KOPT-K1 (cell line): ENCODE measurements around the gene ATP10B.
"Not testable (repeated sequence)": the region's sequence is repeated elsewhere in the genome, so short reads cannot be mapped to it uniquely, and the experiment has no call there.

ENCODE experiments used
- H3K27ac ChIP-seq: fragments of 200-600 bp; sonication (generic); 2 replicates; pipeline ENCODE4 v1.5.1; 2016; ENCODE audit warnings: antibody characterized with exemption, mild to moderate bottlenecking, low read depth, low read length; ENCODE audit not compliant: poor library complexity, severe bottlenecking
- H3K36me3 ChIP-seq: fragments of 200-600 bp; sonication (generic); 2 replicates; pipeline ENCODE4 v1.5.1; 2017; ENCODE audit warnings: antibody characterized with exemption, mild to moderate bottlenecking, low read length, moderate library complexity; ENCODE audit not compliant: insufficient read depth
- H3K9me3 ChIP-seq: fragments of 200-600 bp; sonication (generic); 2 replicates; pipeline ENCODE4 v1.5.1; 2017; ENCODE audit warnings: antibody characterized with exemption, low read length, mild to moderate bottlenecking; ENCODE audit not compliant: insufficient read depth, poor library complexity, severe bottlenecking

Gene ATP10B

GRCh38 chr5:160749682-160750081, 102.3 kb downstream of the ATP10B start:
- Histone ChIP-seq H3K9me3 (peaks cover 3% of the 10 kb centered on the region), H3K36me3 (no peaks in the 10 kb centered on the region), H3K27ac (no peak overlapping the region)

DNA sequence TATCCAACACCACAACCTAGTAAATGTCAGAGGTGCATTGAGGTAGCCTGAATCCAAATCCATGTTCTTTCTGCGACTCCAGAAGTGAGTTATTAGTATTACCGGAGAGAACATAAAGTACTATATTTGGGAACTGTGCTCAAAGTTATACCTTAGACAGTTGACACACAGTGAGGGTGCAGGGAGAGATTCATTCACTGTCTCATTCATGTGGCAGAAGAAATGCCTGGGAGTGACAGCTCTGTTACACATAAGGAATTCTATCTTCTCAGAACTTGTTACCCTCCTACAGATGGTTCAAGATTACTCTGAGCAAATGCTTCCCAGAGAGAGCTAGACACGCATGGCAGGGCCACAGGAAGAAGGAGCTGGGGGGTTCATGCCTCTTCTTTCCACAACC, 103.0 kb downstream of the ATP10B start:
- H3K36me3 ChIP-seq, result no peaks in the 10 kb centered on the region
- H3K9me3 ChIP-seq, result no peaks in the 10 kb centered on the region
- no peak overlapping the region for H3K27ac ChIP-seq

- peak overlapping the region; percentile 63 for H3K27ac ChIP-seq
Observed at GRCh38 chr5:160747987-160748386, 104.0 kb downstream of the ATP10B start.

GRCh38 chr5:160747559-160747958, 104.5 kb downstream of the ATP10B start:
- peak overlapping the region; percentile 63 for H3K27ac ChIP-seq
- no peaks in the 10 kb centered on the region for H3K9me3 ChIP-seq
- no peaks in the 10 kb centered on the region for H3K36me3 ChIP-seq

More at GRCh38 chr5:160747987-160748386, 104.0 kb downstream of the ATP10B start:
- no peaks in the 10 kb centered on the region for H3K36me3 ChIP-seq
- no peaks in the 10 kb centered on the region for H3K9me3 ChIP-seq

GRCh38 chr5:160744268-160745101, 107.5 kb downstream of the ATP10B start:
- no peak overlapping the region for H3K27ac ChIP-seq
- no peaks in the 10 kb centered on the region for H3K36me3 ChIP-seq
- no peaks in the 10 kb centered on the region for H3K9me3 ChIP-seq

GRCh38 chr5:160743027-160743426, 109.0 kb downstream of the ATP10B start:
- H3K36me3 ChIP-seq, result no peaks in the 10 kb centered on the region
- H3K9me3 ChIP-seq, result no peaks in the 10 kb centered on the region
- no peak overlapping the region for H3K27ac ChIP-seq

DNA sequence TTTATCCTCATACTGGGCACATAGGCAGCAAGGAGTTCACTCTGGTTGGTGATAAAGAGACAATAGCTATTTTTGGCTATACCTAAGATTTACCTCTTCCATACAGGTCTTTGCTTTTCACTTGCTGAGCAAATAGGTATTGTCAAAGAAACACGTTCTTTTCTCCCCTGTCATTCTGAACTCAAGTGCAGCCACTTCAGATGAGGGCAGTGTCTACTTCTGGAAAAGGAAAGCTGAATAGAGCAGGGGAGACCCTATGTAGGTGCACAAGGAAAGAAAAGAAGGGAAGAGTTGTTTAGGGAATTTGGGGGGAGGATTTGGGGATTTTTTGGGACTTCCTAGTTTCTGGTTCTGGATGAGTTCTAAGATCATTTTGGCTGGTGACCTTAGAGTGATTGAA, 109.6 kb downstream of the ATP10B start:
- Histone ChIP-seq H3K9me3 (no peaks in the 10 kb centered on the region), H3K27ac (no peak overlapping the region), H3K36me3 (no peaks in the 10 kb centered on the region)

DNA sequence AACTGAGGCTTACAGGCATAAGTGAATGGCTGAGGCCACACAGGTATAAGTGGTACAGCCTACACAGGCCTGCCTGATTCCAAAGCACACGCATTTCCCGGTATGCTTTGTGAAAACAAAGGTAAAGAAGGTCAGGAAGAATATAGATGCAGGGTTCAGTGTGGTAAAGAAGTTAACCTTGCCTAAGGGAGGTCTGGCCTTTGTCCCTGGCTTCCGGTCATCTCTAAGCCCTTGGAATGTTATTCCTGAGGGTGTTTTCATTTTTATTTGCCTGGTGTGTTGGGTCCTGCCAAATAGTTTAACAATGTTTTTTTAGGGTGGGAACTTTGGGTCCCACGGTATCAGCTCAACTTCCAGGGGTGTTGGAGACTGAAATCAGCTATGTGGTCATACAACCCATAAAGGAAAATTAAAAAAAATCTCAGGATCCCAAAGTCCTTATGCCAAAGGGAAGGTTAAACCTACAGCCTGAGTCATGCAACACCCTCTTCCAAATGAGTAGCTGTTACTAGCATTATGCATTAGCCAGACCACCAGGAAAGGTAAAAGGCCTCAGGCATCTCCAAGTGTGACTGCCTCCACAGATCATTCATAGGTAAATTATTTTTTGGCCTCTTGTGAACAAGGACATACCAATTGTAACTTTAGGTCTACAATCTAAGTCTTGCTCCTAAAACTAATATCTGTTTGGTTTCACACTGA, 124.6 kb downstream of the ATP10B start:
- Histone ChIP-seq H3K27ac (no peak overlapping the region), H3K36me3 (no peaks in the 10 kb centered on the region), H3K9me3 (no peaks in the 10 kb centered on the region)

- H3K9me3 ChIP-seq, result no peaks in the 10 kb centered on the region
- H3K27ac ChIP-seq, result no peak overlapping the region
- H3K36me3 ChIP-seq, result no peaks in the 10 kb centered on the region
Observed at GRCh38 chr5:160726721-160727120, 125.3 kb downstream of the ATP10B start.

DNA sequence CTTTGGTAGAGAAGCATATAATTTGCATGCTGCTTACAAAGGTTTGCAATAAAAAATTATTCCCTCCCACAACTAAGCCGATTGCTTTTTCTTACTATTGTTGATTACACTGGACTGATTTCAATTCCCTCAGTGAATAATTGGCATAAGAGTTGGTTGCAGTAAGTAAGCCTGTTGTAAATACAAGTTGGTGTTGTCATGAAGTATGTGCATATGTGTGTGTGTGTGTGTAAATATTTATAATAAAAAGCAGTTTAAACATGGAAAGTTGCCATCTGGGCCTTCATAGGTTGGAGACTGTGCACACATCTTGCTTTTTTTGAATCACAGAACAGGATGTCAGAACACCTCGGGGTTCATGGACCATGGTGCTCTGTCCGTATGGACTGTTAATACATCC, 131.2 kb downstream of the ATP10B start:
- no peak overlapping the region for H3K27ac ChIP-seq
- no peaks in the 10 kb centered on the region for H3K36me3 ChIP-seq
- no peaks in the 10 kb centered on the region for H3K9me3 ChIP-seq

DNA sequence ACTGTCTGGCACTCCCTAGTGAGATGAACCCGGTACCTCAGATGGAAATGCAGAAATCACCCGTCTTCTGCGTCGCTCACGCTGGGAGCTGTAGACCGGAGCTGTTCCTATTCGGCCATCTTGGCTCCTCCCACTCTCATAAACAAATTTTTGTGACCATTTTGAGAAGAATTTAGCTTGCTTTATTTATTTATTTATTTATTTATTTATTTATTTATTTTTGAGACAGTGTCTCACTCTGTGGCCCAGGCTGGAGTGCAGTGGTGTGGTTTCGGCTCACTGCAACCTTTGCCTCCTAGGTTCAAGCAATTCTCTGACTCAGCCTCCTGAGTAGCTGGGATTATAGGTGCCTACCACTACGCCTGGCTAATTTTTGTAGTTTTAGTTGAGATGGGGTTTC, 136.5 kb downstream of the ATP10B start:
- not testable (repeated sequence) for H3K36me3 ChIP-seq, H3K9me3 ChIP-seq, H3K27ac ChIP-seq

DNA sequence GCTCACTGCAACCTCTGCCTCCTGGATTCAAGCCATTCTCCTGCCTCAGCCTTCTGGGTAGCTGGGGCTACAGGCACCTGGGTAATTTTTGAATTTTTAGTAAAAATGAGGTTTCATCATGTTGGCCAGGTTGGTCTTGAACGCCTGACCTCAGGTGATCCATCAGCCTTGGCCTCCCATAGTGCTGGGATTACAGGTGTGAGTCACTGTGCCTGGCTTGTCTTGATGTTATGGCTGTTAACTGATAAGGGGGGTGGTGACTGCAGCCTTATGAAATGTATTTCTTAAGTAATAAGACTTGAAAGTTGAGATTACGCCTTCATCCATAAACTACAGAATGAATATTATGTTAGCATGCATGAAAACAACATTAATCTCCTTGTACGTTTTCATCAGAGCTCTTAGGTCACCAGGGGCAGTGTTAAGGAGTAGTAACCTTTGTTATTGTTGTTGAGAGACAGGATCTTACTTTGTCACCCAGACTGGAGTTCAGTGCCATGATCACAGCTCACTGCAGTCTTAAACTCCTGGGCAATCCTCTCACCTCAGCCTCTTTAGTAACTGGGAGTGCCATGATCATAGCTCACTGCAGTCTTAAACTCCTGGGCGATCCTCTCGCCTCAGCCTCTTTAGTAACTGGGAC, 148.3 kb downstream of the ATP10B start:
- Histone ChIP-seq H3K9me3 (peaks cover 14% of the 10 kb centered on the region), H3K36me3 (no peaks in the 10 kb centered on the region), H3K27ac (no peak overlapping the region)

DNA sequence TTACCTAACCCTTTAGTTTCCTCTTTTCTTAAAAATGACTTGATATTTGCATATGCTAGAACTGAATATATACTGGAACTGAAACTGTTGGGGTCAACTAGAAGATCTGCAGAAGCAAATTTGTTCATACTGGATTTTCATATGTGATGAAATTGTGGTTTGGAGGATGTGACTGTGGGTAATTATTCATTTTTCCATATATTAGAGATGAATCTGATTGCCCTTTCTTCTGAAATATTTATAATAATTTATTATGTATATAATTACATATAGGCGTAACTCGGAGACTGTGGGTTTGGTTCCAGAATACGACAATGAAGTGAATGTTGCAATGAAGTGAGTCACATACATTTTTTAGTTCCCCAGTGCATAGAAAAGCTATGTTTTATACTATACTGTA, 149.1 kb downstream of the ATP10B start:
- Histone ChIP-seq H3K36me3 (no peaks in the 10 kb centered on the region), H3K27ac (no peak overlapping the region), H3K9me3 (peaks cover 14% of the 10 kb centered on the region)

- Histone ChIP-seq H3K36me3 (no peaks in the 10 kb centered on the region), H3K9me3 (peaks cover 14% of the 10 kb centered on the region)
Observed at GRCh38 chr5:160702311-160702803, 149.7 kb downstream of the ATP10B start.

DNA sequence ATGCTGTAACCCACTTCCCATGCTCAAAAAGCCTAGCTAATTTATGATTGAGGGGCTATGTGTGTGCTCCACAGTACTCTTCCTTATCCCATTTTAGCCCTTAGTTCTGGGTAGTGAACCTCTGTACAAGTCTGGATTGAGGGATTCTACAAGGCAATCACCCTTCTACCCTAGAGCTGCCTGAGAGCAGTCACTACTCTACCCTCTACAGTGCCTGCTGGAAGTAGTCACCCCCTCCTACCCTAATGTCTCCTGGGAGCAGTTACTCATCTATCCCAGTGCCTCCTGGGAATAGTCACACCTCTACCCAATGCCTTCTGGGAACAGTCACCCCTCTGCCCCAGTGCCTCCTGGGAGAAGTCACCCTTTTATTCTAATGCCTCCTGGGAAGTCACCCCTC, 150.6 kb downstream of the ATP10B start:
- H3K9me3 ChIP-seq, result peaks cover 14% of the 10 kb centered on the region
- no peak overlapping the region for H3K27ac ChIP-seq

More at GRCh38 chr5:160702311-160702803, 149.7 kb downstream of the ATP10B start:
- H3K27ac ChIP-seq, result no peak overlapping the region

More for the DNA sequence above, 150.6 kb downstream of the ATP10B start:
- H3K36me3 ChIP-seq, result no peaks in the 10 kb centered on the region
